HG03066 (cell line): ENCODE data around the gene ADCY3.

Experiments used
- ATAC-seq: cut with Tn5 transposase; IDR thresholded peaks from one replicate; pipeline ENCODE4 v1.9.1; 2021; ENCODE audit warnings: low read depth; ENCODE audit not compliant: unreplicated experiment

Gene ADCY3

GRCh38 chr2:24926602-24927252 is 6.7 kb upstream of the ADCY3 start:
- ATAC-seq = no peak

GRCh38 chr2:24926220-24926601 is 6.2 kb upstream of the ADCY3 start:
- no peak for ATAC-seq

- no peak for ATAC-seq
Measured at GRCh38 chr2:24925815-24926214, 5.8 kb upstream of the ADCY3 start.

GRCh38 chr2:24924732-24925131 is 4.7 kb upstream of the ADCY3 start:
- ATAC-seq = no peak

- ATAC-seq = no peak
Measured at GRCh38 chr2:24924266-24924665, 4.2 kb upstream of the ADCY3 start.

- no peak for ATAC-seq
Measured at GRCh38 chr2:24923106-24923505, 3.1 kb upstream of the ADCY3 start.

- ATAC-seq = no peak
Measured at GRCh38 chr2:24922556-24922955, 2.5 kb upstream of the ADCY3 start.

- ATAC-seq = no peak
Measured at GRCh38 chr2:24920809-24921441, 888 bp upstream of the ADCY3 start.

- ATAC-seq = peak; percentile 13
Measured at GRCh38 chr2:24919506-24920097, 435 bp downstream of the ADCY3 start.

GRCh38 chr2:24919037-24919505 is 966 bp downstream of the ADCY3 start:
- no peak for ATAC-seq

GRCh38 chr2:24918326-24919036 is 1.6 kb downstream of the ADCY3 start:
- no peak for ATAC-seq

GRCh38 chr2:24917731-24918325 is 2.2 kb downstream of the ADCY3 start:
- ATAC-seq = no peak

- no peak for ATAC-seq
Measured at GRCh38 chr2:24917086-24917485, 3.0 kb downstream of the ADCY3 start.

GRCh38 chr2:24915796-24916195 is 4.2 kb downstream of the ADCY3 start:
- no peak for ATAC-seq

GRCh38 chr2:24915175-24915574 is 4.9 kb downstream of the ADCY3 start:
- no peak for ATAC-seq

GRCh38 chr2:24914713-24915112 is 5.3 kb downstream of the ADCY3 start:
- no peak for ATAC-seq

- ATAC-seq = no peak
Measured at GRCh38 chr2:24913911-24914310, 6.1 kb downstream of the ADCY3 start.

- no peak for ATAC-seq
Measured at GRCh38 chr2:24912986-24913385, 7.1 kb downstream of the ADCY3 start.

GRCh38 chr2:24912523-24912922 is 7.5 kb downstream of the ADCY3 start:
- no peak for ATAC-seq

- ATAC-seq = no peak
Measured at GRCh38 chr2:24910245-24910644, 9.8 kb downstream of the ADCY3 start.

- no peak for ATAC-seq
Measured at GRCh38 chr2:24909555-24910177, 10.4 kb downstream of the ADCY3 start.
